ENCODE data around the gene HTR4.
"Not testable (repeated sequence)": the region's sequence is repeated elsewhere in the genome, so short reads cannot be mapped to it uniquely, and the experiment has no call there.

HTR4 gene

GRCh38 chr5:148653836-148654781, at the start of gene HTR4:
HTR4 (minus strand) TSS chr5:148654527; CDS start chr5:148637014, 17,513 bp downstream.
- FAIRE-seq: no peak

GRCh38 chr5:148702019-148702596, 47.8 kb upstream of the HTR4 start:
- FAIRE-seq: no peak

- no peak for FAIRE-seq
Measured at GRCh38 chr5:148699028-148699427, 44.7 kb upstream of the HTR4 start.

DNA sequence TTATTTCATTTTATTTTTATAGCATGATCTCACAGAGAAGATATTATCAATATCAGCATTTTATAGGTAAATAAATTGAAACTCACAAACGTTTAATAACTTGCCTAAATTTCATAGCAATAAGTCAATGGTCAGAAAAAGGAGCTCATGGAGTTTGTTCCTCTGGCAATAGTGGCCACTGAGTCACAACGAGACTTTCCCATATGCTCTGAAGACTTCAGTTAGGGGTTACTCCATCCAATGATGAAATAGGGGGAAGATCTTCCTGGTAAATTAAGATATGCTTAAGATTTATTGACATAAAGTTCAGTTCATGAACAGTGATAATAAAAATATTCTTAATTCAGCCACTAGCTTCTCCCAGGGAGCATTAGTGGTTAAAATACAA, 43.5 kb upstream of the HTR4 start:
- FAIRE-seq: no peak

GRCh38 chr5:148697180-148697808, 43.0 kb upstream of the HTR4 start:
- FAIRE-seq: no peak

GRCh38 chr5:148696187-148697036, 42.1 kb upstream of the HTR4 start:
- FAIRE-seq: no peak

DNA sequence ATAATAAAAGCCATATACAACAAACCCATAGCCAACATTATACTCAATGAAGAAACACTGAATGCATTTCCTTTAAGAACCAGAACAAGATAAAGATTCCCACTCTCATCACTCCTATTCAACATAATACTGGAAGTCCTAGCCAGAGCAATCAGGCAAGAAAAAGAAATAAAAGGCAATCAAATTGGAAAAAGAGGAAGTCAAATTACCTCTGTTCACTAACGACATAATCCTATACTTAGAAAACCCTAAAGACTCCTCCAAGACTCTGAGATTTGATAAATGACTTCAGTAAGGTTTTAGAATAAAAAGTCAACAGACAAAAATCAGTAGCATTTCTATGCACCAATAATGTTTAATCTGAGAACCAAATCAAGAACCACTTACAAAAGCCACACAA, 36.6 kb upstream of the HTR4 start:
- no peak for FAIRE-seq

GRCh38 chr5:148688787-148689186, 34.5 kb upstream of the HTR4 start:
- FAIRE-seq: peak; percentile 5

GRCh38 chr5:148687871-148688270, 33.5 kb upstream of the HTR4 start:
- no peak for FAIRE-seq

DNA sequence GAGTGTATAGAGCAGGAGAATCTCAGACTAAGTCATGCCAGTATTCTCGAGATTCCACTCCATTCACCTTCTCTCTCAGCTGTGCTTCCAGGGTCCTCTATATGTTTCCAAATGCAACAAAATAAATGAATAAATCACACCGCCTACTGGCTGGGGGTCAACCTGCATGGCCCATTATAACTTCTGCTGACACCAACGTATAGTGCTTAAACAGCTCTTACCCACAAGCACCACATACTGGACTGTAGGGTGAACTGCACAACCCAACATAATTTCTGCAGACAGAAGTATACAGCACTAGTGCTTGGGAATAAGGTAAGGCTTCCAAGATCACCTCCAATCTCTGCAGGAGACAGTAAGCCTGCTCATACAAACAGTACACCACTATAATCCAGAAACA, 33.1 kb upstream of the HTR4 start:
- no peak for FAIRE-seq

DNA sequence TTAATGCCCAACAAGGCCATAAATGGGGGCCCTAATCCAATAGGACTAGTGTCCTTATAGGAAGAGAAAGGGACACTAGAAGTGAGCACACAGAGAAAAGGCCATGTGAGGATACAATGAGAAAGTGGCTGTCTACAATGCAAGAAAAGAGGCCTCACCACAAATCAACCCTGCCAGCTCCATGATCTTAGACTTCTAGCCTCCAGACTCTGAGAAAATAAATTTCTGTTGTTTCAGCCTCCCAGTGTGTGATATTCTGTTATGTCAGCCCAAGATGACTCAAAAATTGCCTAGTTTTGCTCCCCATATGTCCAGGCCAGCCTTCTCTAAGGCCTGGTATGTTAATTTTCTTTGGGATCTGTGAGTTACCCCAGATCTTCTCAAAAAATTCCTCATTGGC, 32.3 kb upstream of the HTR4 start:
- FAIRE-seq: no peak

DNA sequence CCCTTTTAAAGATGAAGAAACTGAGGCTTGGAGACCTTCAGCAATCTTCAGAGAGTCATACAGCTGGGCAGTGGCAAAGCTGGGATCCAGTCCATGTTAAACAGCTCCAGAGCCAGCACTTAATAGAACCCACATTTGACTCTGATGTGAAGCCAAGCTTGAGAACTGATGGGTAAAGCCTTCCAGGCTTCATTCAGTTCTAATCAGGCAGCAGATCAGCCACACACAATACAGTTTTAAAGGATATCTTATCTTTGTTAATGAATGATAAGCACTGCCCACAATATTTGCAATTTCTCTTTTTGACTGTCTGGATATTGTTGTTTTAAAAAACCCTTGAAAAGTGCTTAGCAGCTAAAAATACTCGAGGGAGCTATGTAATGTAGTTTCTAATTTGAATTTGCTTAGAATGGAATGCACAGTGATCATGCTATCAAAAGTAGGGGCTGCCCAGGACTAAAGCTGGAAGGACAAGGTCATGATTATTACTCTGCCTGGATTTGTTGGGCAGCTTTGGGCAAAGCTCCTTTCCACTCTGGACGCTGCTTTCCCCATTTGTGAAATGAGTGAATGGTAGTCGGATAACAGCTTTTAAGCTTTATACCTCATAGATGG, 31.3 kb upstream of the HTR4 start:
- FAIRE-seq: no peak

GRCh38 chr5:148684528-148684927, 30.2 kb upstream of the HTR4 start:
- FAIRE-seq: no peak

DNA sequence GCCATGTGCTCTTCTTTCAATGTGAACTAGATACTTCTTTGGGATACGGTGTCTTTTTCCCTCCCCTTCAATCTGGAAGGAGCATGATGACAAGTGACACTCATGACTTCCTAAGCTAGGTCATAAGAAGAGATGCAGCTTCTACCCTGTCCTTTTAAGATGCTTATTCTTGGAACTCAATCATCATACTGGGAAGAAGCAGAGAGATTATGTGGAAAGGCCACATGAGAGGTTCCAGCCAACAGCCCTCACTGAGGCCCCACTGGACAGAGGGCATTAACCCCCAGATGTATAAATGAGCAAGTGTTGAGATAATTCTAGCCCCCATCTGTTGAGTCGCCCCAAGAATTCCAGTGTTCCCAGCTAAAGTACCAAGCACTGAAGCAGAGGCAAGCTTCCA, 29.3 kb upstream of the HTR4 start:
- FAIRE-seq: no peak

DNA sequence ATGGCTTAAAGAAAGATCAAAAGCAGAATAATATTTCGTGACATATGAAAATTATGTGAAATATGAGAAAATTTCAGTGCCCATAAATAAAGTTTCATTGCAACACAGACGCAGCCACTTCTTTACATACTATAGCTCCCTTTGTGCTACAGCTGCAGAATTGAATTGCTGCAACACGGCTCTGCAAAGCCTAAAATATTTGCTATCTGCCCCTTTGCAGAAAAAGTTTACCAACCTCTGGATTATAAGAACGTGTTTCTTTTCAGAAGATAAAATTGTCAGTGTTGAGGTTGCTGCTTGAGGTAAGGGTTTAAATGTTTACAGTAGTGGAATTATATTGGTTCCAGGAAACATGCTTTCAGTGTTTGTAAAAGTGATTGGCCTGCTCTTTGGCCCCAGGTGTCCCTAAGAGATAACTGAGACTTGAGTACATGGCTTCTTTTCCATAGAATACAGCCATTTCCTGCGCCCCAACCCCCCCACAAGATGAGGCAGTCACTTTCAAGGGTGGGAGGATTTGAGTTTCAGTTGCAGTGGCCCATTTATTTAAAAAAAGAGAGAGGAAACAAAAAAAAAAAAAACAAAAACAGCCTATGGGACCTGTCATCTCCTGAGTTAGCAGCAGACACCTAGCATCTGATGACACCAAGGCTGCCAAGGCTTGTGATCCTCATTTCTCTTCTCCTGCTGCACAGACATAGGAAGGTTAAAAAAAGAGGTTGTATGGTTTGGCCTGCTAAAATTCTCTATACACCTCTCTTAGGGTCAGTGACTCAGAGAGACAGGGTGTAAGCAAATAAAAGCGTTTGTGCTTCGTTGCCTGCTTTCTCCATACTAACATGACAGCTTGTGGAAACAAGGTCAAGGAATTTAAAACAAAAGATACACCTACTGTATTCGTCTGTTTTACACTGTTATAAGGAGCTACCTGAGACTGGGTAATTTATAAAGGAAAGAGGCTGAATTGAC, 28.0 kb upstream of the HTR4 start:
- no peak for FAIRE-seq

DNA sequence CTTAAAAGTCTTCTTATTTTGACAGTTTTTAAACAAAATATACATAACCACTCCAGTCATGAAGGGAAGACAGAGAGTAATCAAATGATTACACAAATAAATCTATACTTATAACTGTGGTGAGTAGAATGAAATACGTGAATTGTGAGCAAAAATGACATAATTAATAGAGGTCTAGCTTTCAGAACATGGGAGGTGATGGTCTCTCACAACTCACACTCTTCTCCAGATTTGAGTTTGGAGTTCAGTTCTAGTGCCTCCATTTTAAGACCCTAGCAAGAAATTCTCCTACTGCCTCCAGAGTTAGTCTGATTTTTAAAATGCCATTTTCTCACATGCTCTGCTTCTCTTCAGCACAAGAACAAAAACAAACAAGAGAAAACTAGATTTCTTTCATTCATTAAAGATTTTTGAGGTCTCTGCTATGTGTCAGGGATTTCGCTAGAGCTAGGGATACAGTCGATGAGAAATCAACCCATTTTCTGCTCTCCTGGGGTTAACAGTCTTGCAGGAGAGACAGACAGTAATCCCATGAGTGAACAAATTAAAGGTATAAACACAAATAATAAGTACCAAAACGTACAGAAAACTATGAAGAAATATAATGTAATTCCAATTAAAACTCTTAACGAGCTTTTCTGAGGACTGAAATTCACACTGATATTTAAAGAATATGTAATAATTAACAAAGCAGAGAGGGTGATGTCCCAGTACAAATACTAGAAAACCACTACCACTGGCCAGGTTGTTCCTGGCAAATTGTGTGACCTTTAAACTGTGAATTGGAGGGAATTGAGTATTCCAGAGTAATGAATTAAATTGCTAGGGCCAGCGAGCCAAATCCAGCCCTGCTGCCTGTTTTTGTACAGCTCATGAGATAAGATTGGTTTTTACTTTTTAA, 27.1 kb upstream of the HTR4 start:
- FAIRE-seq: no peak

DNA sequence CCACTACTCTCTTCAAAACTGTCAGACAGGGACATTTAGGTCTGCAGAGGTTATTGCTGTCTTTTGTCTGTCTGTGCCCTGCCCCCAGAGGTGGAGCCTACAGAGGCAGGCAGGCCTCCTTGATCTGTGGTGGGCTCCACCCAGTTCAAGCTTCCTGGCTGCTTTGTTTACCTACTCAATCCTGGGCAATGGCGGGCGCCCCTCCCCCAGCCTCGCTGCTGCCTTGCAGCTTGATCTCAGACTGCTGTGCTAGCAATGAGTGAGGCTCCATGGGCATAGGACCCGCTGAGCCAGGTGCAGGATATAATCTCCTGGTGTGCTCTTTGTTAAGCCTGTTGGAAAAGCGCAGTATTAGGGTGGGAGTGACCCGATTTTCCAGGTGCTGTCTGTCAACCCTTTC, 19.4 kb upstream of the HTR4 start:
- FAIRE-seq: not testable (repeated sequence)

GRCh38 chr5:148666353-148666752, 12.0 kb upstream of the HTR4 start:
- no peak for FAIRE-seq

DNA sequence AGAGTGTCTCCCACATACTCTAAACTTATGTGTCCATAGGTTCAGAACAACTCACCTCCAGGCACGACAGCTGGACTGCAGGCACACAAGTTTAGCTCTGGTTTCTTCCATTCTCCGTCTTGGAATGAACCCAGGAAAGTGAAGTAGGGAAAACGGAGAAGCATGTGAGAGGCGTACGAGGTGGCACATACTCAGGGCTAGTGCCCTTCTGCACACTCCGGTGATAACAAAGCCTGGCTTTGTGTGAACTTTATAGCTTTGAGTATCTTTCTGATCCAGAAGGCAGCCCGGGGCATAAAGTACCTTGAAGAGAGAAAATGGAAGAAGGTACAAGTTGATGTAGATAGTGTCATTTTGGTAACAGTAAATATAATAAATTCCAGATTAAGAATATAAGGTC, 11.1 kb upstream of the HTR4 start:
- FAIRE-seq: no peak

- no peak for FAIRE-seq
Measured at GRCh38 chr5:148663509-148663908, 9.2 kb upstream of the HTR4 start.

Measured in colon (tissue), 2 donors.